ENCODE data around the gene MAPT. TPM values are rescaled to one million over a fixed set of nuclear protein-coding genes. Genes with fewer than 3 reads are reported as not detected.

MAPT gene
- total and polyA plus RNA-seq, 2 of the 13 experiments (the other 11 are each of a cell fraction or from before 2014, with no cell fraction given), result 2.1 to 2.8 TPM

GRCh38 chr17:46059486-46059885, 165.1 kb downstream of the MAPT start:
- TF ChIP-seq ZC3H13 (CRISPR knock-in tag; IDR thresholded peaks at IDR 0.05), result no peak
- CTCF ChIA-PET (ENCODE audit: low intra/inter-chr PET ratio, low total read pairs), result no interaction called here
- WGBS (ENCODE audit: low lambda C conversion rate), result 97% methylated on average over 6 of the region's 6 CpGs
- Histone ChIP-seq H3K4me1 (ENCODE audit: insufficient read depth, low read length) (no peaks in the 10 kb centered on the region), H2AFZ (ENCODE audit: low read length) (no peak overlapping the region), H3K27ac (ENCODE audit: extremely low read length, insufficient read depth, low read length) (no peak overlapping the region), H3K79me2 (ENCODE audit: insufficient read depth, low read length) (peaks cover 5% of the 10 kb centered on the region), H3K36me3 (replicated peaks in 1 of 2; ENCODE audit: control insufficient read depth in 1 of 2, insufficient read depth in 2 of 2, low read length in 2 of 2) (peaks cover 11 to 63% of the 10 kb centered on the region in 2 experiments), H3K27me3 (ENCODE audit: control insufficient read depth in 1 of 2, insufficient read depth in 2 of 2, low read length in 2 of 2) (no peaks in the 10 kb centered on the region), H3K4me3 (replicated peaks in 1 of 3; ENCODE audit: insufficient read depth in 1 of 3, low read depth in 2 of 3, low read length in 3 of 3) (no peak overlapping the region), H4K20me1 (ENCODE audit: insufficient read depth, low read length) (no peaks in the 10 kb centered on the region; the same call in 1 of the 2 replicates), H3K9me3 (ENCODE audit: low read length) (no peaks in the 10 kb centered on the region), H3K9ac (ENCODE audit: insufficient read depth, low read depth, low read length) (no peak overlapping the region), H3K4me2 (ENCODE audit: low read depth, low read length) (no peak overlapping the region)
- in situ Hi-C loops (cut with HindIII; ENCODE audit: extremely low pct_ligation_motif_present, low pct_unique_long_range_greater_than_20kb), result no loop called here
- POLR2A ChIA-PET, result interaction anchor here (1.6 kb wide), 1 partner anchor 56 kb away, joined by 3 read pairs; no protein-coding TSS in a partner anchor
- intact Hi-C loops (cut with micrococcal nuclease; ENCODE audit: unreplicated experiment), result no loop called here
- FAIRE-seq, result no peak
- DNase-seq (ENCODE audit: low spot score), result no peak
- ATAC-seq, result no peak
- BruUV-seq (replicated peaks), result no TSS peak

DNA sequence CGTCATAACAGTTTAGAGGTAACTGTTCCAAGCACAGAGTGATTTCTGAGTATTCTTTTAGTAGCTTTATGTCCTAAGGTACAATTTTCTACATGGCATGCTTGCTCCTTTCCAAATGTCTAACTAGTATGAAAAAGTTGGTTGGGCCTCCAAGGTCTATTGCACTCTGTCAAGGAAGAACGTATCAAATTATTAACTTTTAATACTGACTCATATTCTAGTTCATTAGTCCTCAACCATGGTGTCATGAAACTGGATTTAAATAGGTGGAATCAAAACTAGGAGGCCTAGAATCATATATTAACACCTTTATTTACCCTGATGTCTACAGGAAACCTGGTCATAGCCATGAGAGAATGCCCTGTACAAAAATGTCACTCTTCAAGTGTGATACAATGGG, 166.1 kb downstream of the MAPT start:
- Histone ChIP-seq H3K36me3 (replicated peaks in 1 of 2; ENCODE audit: control insufficient read depth in 1 of 2, insufficient read depth in 2 of 2, low read length in 2 of 2) (peaks cover 11 to 68% of the 10 kb centered on the region in 2 experiments), H3K9ac (ENCODE audit: insufficient read depth, low read depth, low read length) (no peak overlapping the region), H3K9me3 (ENCODE audit: low read length) (no peaks in the 10 kb centered on the region), H4K20me1 (ENCODE audit: insufficient read depth, low read length) (no peaks in the 10 kb centered on the region; the same call in 1 of the 2 replicates), H3K27me3 (ENCODE audit: control insufficient read depth in 1 of 2, insufficient read depth in 2 of 2, low read length in 2 of 2) (no peaks in the 10 kb centered on the region), H3K27ac (ENCODE audit: extremely low read length, insufficient read depth, low read length) (no peak overlapping the region), H3K4me3 (replicated peaks in 1 of 3; ENCODE audit: insufficient read depth in 1 of 3, low read depth in 2 of 3, low read length in 3 of 3) (no peak overlapping the region), H3K79me2 (ENCODE audit: insufficient read depth, low read length) (peaks cover 5% of the 10 kb centered on the region), H3K4me1 (ENCODE audit: insufficient read depth, low read length) (no peaks in the 10 kb centered on the region), H2AFZ (ENCODE audit: low read length) (no peak overlapping the region), H3K4me2 (ENCODE audit: low read depth, low read length) (no peak overlapping the region)
- 96% methylated on average over 2 of the region's 2 CpGs for WGBS (ENCODE audit: low lambda C conversion rate)
- FAIRE-seq (no peak), DNase-seq (ENCODE audit: low spot score) (no peak), ATAC-seq (no peak)
- CTCF ChIA-PET (ENCODE audit: low intra/inter-chr PET ratio, low total read pairs), result interaction anchor here (1.6 kb wide), 1 partner anchor 58 kb away, joined by 5 read pairs; no protein-coding TSS in a partner anchor
- POLR2A ChIA-PET, result no interaction called here
- intact Hi-C loops (cut with micrococcal nuclease; ENCODE audit: unreplicated experiment) (no loop called here), in situ Hi-C loops (cut with HindIII; ENCODE audit: extremely low pct_ligation_motif_present, low pct_unique_long_range_greater_than_20kb) (no loop called here)
- no TSS peak for BruUV-seq (replicated peaks)
- no peak for TF ChIP-seq ZNF674 (CRISPR knock-in tag; IDR thresholded peaks at IDR 0.05; ENCODE audit: low read depth)
- no peak for TF ChIP-seq MBD4 (IDR thresholded peaks at IDR 0.05; ENCODE audit: borderline replicate concordance, low read length)
- TF ChIP-seq ZBTB21 (CRISPR knock-in tag; IDR thresholded peaks at IDR 0.05), result no peak
- TF ChIP-seq TERF1 (CRISPR knock-in tag; IDR thresholded peaks at IDR 0.05), result no peak
- TF ChIP-seq, protein P1, sequence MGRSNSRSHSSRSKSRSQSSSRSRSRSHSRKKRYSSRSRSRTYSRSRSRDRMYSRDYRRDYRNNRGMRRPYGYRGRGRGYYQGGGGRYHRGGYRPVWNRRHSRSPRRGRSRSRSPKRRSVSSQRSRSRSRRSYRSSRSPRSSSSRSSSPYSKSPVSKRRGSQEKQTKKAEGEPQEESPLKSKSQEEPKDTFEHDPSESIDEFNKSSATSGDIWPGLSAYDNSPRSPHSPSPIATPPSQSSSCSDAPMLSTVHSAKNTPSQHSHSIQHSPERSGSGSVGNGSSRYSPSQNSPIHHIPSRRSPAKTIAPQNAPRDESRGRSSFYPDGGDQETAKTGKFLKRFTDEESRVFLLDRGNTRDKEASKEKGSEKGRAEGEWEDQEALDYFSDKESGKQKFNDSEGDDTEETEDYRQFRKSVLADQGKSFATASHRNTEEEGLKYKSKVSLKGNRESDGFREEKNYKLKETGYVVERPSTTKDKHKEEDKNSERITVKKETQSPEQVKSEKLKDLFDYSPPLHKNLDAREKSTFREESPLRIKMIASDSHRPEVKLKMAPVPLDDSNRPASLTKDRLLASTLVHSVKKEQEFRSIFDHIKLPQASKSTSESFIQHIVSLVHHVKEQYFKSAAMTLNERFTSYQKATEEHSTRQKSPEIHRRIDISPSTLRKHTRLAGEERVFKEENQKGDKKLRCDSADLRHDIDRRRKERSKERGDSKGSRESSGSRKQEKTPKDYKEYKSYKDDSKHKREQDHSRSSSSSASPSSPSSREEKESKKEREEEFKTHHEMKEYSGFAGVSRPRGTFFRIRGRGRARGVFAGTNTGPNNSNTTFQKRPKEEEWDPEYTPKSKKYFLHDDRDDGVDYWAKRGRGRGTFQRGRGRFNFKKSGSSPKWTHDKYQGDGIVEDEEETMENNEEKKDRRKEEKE (IDR thresholded peaks at IDR 0.05), result no peak
- TF ChIP-seq ZNF782 (CRISPR knock-in tag; IDR thresholded peaks at IDR 0.05; ENCODE audit: borderline replicate concordance), result no peak
- TF ChIP-seq ZFP41 (CRISPR knock-in tag; IDR thresholded peaks at IDR 0.05; ENCODE audit: borderline replicate concordance), result no peak
- TF ChIP-seq HNF1B (CRISPR knock-in tag; IDR thresholded peaks at IDR 0.05), result no peak
- TF ChIP-seq ZNF788 (CRISPR knock-in tag; IDR thresholded peaks at IDR 0.05; ENCODE audit: borderline replicate concordance), result no peak
- no peak for TF ChIP-seq RFXAP (CRISPR knock-in tag; IDR thresholded peaks at IDR 0.05; ENCODE audit: borderline replicate concordance)
- TF ChIP-seq TRIM24 (CRISPR knock-in tag; IDR thresholded peaks at IDR 0.05), result no peak
- TF ChIP-seq EHMT2 (IDR thresholded peaks at IDR 0.05; ENCODE audit: borderline replicate concordance, low read depth, low read length), result no peak
- no peak for TF ChIP-seq NFE2 (CRISPR knock-in tag; IDR thresholded peaks at IDR 0.05)

Data from HepG2 (cell line).